Activated CD4-positive, CD25-positive, alpha-beta regulatory T cell treated with anti-CD3 and anti-CD28 coated beads, Interleukin-2, amount 50 U/mL, for 24 hours (primary cell): ENCODE data around the gene TRIM66.
A peak's percentile ranks its signal among the peaks of the same experiment; 100 is the strongest.

Experiments
- ATAC-seq, 2 donors: fragments of 150-1000 bp; cut with Tn5 transposase; one replicate each; pipeline ENCODE4 v1.10.0; 2021; ENCODE audit warnings: mild to moderate bottlenecking in 1 of 2, moderate library complexity in 1 of 2

TRIM66 gene

GRCh38 chr11:8650401-8650990 is 32.0 kb downstream of the TRIM66 start:
- no peak for ATAC-seq

- ATAC-seq = no peak
Measured at GRCh38 chr11:8649361-8649760, 33.1 kb downstream of the TRIM66 start.

DNA sequence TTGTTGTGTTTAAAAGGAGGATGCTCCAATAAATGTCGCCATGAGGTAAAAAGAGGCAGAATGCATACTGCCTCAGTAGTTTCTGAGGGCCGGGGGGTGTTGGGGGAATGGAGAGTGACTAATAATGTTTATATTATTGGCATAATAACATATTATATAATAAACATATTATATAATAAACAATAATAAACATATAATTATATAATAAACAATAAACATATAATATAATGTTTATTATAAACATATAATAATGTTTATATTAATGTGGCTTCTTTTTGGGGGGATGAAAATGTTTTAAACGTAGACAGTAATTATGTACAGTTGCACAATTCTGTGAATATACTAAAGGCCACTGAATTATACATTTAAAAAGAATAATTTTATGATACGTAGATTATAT is 35.6 kb downstream of the TRIM66 start:
- no peak for ATAC-seq

GRCh38 chr11:8642196-8642841 is 40.1 kb downstream of the TRIM66 start:
- no peak for ATAC-seq

DNA sequence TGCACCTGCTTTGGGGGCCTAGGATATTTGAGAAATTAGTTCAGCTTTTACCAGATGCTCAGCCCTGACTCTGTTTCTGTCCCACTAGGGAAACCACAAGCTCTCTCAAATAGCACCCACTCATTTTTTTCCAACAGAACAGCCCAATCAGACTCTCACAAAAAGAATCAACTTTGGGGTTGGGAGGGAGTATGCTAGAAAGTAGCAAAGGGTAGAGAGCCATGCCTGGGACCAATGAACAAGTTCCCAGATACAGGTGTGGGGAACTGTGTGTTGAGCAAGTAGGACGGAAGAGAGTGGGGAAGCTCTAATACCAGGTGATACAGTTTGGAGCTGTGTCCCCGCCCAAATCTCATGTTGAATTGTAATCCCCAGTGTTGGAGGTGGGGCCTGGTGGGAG is 41.1 kb downstream of the TRIM66 start:
- ATAC-seq = no peak

DNA sequence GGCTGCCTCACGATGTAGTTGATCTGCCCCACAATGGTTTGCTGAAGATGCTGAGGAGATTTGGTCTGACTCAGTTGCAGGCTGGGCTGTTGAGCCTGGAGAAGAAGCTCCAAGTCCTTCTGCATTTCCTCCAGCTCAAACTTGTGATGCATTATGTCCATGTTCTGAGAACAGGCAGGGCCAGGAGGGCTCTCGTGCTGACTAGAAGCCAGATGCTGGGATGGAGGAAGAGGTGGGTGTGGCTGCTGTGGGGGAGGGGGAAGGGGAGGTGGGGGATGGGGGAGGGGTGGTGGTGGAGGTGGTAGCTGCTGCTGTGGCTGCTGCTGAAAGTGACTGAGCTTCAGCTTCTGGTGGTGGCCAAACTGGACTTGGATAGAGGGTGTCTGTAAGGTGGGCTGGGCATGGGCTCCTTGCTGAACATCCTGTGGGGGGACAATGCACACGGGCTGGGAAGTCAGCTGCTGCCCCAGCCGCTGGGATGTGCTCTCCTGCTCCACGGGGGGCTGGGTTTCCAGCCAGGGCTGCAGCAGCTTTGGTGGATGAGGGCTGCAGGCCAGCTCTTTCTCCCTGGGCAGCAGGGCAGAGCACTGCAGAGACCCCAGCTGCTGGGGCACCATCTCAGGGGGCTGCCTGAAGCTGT is 42.1 kb downstream of the TRIM66 start:
- ATAC-seq = no peak

DNA sequence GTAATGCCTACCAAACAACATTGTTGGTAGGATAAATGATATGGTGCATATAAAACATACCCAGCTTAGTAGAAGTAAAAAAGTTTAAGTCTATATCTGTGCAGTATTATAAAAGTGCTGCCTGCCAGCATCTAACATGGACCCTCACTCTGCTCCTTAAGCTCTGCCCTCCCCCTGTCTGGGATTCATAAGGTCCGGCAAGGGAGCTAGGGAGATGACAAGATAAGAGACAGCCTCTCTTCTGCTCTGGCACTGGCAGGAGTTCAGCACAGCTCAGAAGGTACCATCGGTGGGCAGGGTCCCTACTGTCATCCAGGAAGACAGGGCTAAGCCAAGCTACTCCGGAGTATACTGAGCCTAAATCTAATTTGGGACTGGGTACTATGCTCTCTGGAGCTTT is 42.8 kb downstream of the TRIM66 start:
- no peak for ATAC-seq

DNA sequence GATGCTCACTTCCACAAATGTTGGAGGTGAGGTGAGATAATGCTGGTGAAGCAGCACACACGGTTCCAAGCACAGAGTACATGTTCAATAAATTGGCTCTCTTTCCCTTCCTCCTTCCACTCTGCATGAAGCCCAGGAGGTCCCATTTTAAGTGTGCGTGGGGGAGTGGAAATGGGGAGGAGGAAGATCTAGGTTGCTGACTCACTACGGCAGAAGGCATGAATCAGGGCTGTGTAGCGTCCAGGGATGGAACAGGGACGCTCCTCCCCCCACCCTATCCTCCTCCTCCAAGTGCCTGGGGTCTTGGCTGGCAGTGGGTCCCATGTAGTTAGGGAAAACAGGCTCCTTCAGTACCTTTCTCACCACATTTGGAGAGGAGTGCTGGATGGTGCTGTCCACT is 44.2 kb downstream of the TRIM66 start:
- no peak for ATAC-seq

- no peak for ATAC-seq
Measured at GRCh38 chr11:8636127-8636526, 46.3 kb downstream of the TRIM66 start.

GRCh38 chr11:8634498-8634897 is 48.0 kb downstream of the TRIM66 start:
- no peak for ATAC-seq

- no peak for ATAC-seq
Measured at GRCh38 chr11:8631395-8632118, 50.9 kb downstream of the TRIM66 start.

GRCh38 chr11:8624698-8625097 is 57.8 kb downstream of the TRIM66 start:
- ATAC-seq = no peak

DNA sequence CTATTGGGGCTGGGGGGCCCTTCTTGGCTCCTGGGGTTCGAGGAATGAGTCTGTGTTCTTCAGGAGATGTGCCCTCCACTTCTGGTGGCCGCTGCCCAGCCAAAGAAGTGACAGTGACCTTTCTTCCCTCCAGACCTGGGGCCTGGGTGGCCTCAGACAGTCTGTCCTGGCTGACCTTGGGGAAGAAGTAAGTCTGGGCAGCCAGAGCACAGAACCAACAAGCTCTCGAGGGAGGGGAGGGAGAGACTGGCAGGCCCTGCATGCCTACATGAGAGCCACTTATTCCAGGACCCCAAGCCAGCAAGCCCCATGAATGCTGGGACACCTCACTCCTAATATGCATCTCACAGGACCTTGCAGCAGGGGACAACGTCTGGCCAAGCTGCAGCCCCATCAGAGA is 61.3 kb downstream of the TRIM66 start:
- no peak for ATAC-seq

DNA sequence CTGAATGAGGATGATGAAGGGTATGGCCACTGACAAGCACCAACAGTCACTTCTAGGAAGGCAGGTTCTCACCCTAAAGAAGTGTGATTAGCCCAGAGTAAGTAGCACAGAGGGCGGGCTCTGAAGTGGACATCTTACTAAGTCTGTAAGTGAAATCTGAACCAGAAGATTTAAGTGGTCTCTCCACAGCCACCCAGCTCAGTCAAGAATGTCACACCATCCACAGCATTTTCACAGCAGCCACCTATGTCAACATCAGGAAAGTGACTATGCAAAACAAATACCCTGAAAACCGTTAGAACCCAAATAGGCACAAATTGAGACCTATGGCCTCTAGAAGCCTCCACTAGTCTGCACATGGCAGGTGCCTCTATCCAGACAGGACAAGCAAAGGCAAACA is 65.4 kb downstream of the TRIM66 start:
- ATAC-seq = no peak

DNA sequence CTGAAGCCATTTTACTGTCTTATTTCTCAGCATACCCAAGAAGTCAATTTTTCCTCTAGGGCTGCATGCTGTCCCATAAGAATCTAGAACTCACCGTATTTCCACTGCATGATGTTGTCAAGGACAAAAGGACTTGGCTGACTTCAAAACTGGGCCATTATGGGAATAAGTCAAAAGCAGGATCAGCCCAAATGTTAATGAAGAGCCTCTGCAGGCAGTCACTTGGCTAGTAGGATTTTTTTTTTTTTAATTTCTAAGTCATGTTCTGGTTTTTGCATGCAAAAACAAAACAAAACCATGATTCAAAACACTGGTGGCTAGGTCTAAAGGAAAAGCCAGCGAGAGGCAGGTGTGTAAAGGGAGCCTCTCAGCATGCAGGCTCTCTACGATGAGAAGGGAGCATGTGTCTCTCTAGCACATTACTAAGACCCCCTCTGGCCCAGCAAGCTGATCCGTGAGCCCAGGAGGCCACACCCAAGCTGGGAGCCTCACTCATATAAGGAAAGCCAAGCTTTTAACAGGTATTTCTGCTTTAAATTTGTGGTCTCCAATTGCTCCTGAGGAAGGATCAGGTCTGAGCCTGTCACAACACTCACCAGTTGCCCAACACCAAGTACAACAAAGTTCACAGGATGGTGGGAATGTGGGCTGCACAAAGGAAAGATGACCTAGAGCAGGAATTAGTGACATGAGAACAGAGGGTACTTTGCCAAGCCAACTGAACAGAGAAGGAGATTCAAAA is 67.0 kb downstream of the TRIM66 start:
- ATAC-seq = no peak

- no peak for ATAC-seq
Measured at GRCh38 chr11:8614497-8614896, 68.0 kb downstream of the TRIM66 start.

- ATAC-seq = no peak
Measured at GRCh38 chr11:8613036-8613435, 69.4 kb downstream of the TRIM66 start.

GRCh38 chr11:8612522-8612921 is 69.9 kb downstream of the TRIM66 start:
- no peak for ATAC-seq

DNA sequence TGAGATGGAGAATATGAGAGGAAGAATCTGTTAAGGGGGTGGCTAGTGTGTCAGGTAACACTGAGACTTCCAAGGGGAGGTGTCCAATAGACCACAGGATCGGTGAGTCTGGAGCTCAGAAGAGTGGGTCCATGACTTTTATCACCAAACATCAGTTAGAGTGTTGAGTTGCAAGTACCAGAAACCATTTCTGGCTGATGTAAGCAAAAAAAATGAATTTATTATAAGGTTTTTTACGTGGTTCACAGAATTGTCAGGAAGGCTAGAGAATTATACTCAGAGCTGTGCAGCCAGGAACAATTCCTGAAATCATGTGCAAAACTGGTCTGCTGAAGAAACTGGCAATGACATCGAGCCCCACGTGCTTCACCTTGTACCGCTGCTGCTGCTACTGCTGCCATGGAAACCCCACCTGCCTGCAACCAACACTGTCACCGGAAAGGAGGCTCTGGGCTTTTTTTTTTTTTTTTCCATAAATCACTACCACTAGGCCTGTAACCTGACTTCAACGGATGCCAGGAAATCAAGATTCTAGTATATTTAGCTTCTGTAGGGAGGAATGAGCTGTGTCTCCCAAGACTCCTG is 71.8 kb downstream of the TRIM66 start:
- no peak for ATAC-seq

DNA sequence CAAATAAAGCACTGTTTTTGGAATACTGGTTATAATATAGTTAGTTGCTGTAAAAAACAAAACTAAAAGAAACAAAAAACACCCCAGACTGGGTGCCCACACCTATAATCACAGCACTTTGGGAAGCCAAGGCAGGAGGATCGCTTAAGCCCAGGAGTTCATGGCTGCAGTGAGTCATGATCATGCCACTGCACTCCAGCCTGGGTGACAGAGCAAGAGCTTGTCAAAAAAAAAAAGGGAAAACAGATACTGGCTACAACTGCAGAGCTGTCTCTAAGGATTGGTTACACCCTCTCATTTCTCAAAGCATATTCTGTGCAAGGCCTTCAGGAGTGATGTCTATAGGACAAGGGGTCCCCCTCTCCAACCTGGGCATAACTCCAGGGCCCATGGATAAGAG is 73.8 kb downstream of the TRIM66 start:
- ATAC-seq = no peak

DNA sequence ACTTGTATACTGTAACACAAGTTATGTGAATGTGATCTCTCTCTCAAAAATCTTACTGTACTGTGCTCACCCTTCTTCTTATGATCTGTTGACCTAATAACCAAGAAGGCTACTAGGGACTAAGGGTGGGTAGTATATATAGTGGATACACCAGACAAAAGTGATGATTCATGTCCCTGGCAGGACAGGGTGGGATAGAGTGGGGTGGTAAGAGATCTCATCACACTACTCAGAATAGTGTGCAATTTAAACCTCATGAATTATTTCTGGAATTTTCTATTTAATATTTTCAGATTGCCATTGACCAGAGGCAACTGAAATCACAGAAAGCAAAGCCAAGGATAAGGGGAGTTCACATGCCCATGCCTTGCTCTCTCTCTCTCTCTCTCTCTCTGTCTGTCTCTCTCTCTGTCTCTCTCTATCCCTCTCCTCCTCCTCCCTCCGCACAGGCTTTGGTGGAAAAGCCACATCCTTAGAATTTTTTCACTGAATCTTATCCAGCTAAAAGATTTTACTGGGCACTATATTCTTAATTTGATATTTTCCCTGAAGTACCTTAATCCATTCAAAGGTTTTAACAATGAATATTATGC is 76.4 kb downstream of the TRIM66 start:
- ATAC-seq = no peak

DNA sequence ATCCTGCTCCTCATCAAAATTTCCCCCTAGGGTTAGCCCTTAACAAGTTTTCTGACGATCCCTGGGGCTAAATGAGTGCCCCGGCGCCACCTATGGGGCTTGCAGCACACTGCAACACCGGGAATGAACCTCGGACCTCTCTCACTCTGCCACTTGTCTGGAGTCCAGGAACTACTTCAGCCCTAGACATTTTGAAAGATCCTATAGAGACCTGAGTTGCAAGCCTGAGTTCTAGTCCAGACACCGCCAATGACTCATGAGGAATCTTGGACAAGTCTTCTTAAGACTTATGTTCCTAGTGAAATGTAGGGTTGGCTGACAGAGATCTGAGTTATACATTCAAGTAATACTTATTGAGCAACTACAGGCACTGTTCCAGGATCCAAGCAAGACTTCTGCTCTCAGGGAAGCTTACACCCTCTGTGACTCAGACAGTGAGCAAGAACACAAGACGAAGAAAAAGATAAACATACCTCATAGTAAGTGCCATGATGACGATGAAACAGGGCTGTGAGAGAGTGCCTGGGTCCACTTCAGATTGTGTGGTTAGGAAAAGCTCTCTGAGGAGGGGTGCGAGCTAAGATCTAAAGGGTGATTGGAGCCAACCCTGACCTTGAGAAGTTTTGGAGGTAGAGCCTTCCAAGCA is 78.3 kb downstream of the TRIM66 start:
- peak in 1 of 2 donors; percentile 41 for ATAC-seq
